ENCODE results near the gene CTNNBL1. TPM values are rescaled to one million over a fixed set of nuclear protein-coding genes. Genes with fewer than 3 reads are reported as not detected.

The CTNNBL1 gene
- total and polyA plus RNA-seq, 2 of the 4 experiments (the other 2 are of a cell fraction), result 29.9 to 34.1 TPM

GRCh38 chr20:37745553-37745952 is 51.7 kb downstream of the CTNNBL1 start:
- H3K27ac ChIP-seq (ENCODE audit: insufficient read depth, low read length), result no peak overlapping the region
- H3K23ac ChIP-seq (ENCODE audit: low read depth, low read length), result no peak overlapping the region
- no peak overlapping the region for H2BK5ac ChIP-seq (ENCODE audit: low read depth, low read length, poor library complexity, severe bottlenecking)
- in situ Hi-C loops (cut with MboI; ENCODE audit: low sequenced_read_pairs) (no loop called here), dilution Hi-C loops (cut with HindIII; ENCODE audit: low sequenced_read_pairs, unreplicated experiment) (no loop called here), intact Hi-C loops (cut with micrococcal nuclease) (no loop called here)
- no peak overlapping the region for H3K56ac ChIP-seq (ENCODE audit: extremely low read depth, insufficient read depth, low read length)
- no peak overlapping the region for H2BK120ac ChIP-seq (ENCODE audit: low read depth, low read length)
- H3K14ac ChIP-seq (replicated peaks; ENCODE audit: low read depth, low read length), result no peak overlapping the region
- no peaks in the 10 kb centered on the region for H4K20me1 ChIP-seq (ENCODE audit: insufficient read depth, low read length)
- no CpG with 5 or more reads among the region's 3 CpGs for WGBS, 2 experiments (ENCODE audit: extremely low coverage in 2 of 2, insufficient read length in 1 of 2)
- no peaks in the 10 kb centered on the region for H3K27me3 ChIP-seq (ENCODE audit: control insufficient read depth, insufficient read depth, low read length)
- H3K9me3 ChIP-seq (ENCODE audit: control insufficient read depth, insufficient read depth, low read length), result no peaks in the 10 kb centered on the region
- H3K4me1 ChIP-seq (ENCODE audit: control insufficient read depth, insufficient read depth, low read length), result no peaks in the 10 kb centered on the region; the same call in 1 of the 2 replicates
- no peak overlapping the region for H4K8ac ChIP-seq (ENCODE audit: low read depth in 2 of 2, low read length in 2 of 2)
- H3K9ac ChIP-seq (ENCODE audit: low read depth, low read length), result no peak overlapping the region
- no TSS peak for BruUV-seq (replicated peaks)
- H3K4ac ChIP-seq (ENCODE audit: low read depth, low read length), result no peak overlapping the region
- ATAC-seq (ENCODE audit: low read depth), result no peak
- ChIA-PET CTCF (interaction anchor here (0.5 to 0.6 kb wide), 2 partner anchors 21 to 338 kb away, joined by 3 to 10 read pairs; no protein-coding TSS in a partner anchor), POLR2A (ENCODE audit: unreplicated experiment) (no interaction called here)
- H3K79me1 ChIP-seq (ENCODE audit: low read depth in 1 of 2, low read length in 2 of 2), result peaks cover 3 to 20% of the 10 kb centered on the region in 2 experiments; a peak in 3 of 4 replicates
- peaks cover 8% of the 10 kb centered on the region for H3K9me1 ChIP-seq (ENCODE audit: insufficient read depth, low read length)
- no peak overlapping the region for H2BK15ac ChIP-seq (ENCODE audit: low read depth, low read length)
- TF ChIP-seq NFE2L2 (IDR thresholded peaks at IDR 0.05; ENCODE audit: low read depth, low read length) (no peak), CHD1 (IDR thresholded peaks at IDR 0.05; ENCODE audit: low read depth, low read length) (no peak), ELK1 (IDR thresholded peaks at IDR 0.05; ENCODE audit: borderline replicate concordance, low read depth, low read length) (no peak), RCOR1 (IDR thresholded peaks at IDR 0.05; ENCODE audit: insufficient replicate concordance, low read length) (no peak), FOS (IDR thresholded peaks at IDR 0.05; ENCODE audit: low read depth, low read length) (no peak), CEBPB (IDR thresholded peaks at IDR 0.05; ENCODE audit: low read depth, low read length) (no peak), MXI1 (IDR thresholded peaks at IDR 0.05; ENCODE audit: borderline replicate concordance, low read depth, low read length) (no peak), RAD21 (IDR thresholded peaks at IDR 0.05; ENCODE audit: low read length) (no peak), MAFK (IDR thresholded peaks at IDR 0.05; ENCODE audit: low read depth, low read length) (no peak), POLR2A (IDR thresholded peaks at IDR 0.05; ENCODE audit: low read depth, low read length) (no peak), RFX5 (IDR thresholded peaks at IDR 0.05; ENCODE audit: low read depth, low read length) (no peak), USF2 (IDR thresholded peaks at IDR 0.05; ENCODE audit: low read depth, low read length) (no peak), BHLHE40 (IDR thresholded peaks at IDR 0.05; ENCODE audit: low read depth, low read length) (no peak), SMC3 (IDR thresholded peaks at IDR 0.05; ENCODE audit: low read depth, low read length) (no peak), MAZ (IDR thresholded peaks at IDR 0.05; ENCODE audit: borderline replicate concordance, low read depth, low read length) (no peak)
- TF ChIP-seq, protein P1, sequence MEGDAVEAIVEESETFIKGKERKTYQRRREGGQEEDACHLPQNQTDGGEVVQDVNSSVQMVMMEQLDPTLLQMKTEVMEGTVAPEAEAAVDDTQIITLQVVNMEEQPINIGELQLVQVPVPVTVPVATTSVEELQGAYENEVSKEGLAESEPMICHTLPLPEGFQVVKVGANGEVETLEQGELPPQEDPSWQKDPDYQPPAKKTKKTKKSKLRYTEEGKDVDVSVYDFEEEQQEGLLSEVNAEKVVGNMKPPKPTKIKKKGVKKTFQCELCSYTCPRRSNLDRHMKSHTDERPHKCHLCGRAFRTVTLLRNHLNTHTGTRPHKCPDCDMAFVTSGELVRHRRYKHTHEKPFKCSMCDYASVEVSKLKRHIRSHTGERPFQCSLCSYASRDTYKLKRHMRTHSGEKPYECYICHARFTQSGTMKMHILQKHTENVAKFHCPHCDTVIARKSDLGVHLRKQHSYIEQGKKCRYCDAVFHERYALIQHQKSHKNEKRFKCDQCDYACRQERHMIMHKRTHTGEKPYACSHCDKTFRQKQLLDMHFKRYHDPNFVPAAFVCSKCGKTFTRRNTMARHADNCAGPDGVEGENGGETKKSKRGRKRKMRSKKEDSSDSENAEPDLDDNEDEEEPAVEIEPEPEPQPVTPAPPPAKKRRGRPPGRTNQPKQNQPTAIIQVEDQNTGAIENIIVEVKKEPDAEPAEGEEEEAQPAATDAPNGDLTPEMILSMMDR (conservative IDR thresholded peaks at IDR 0.05; ENCODE audit: low read depth, low read length), result no peak
- H3K4me3 ChIP-seq (ENCODE audit: insufficient read depth, low read depth, low read length), result no peak overlapping the region
- H4K5ac ChIP-seq (ENCODE audit: low read depth, low read length), result no peak overlapping the region
- H3K18ac ChIP-seq (ENCODE audit: low read depth, low read length), result no peak overlapping the region
- no peak overlapping the region for H4K91ac ChIP-seq (ENCODE audit: insufficient read depth, low read depth, low read length)
- H2AK5ac ChIP-seq (ENCODE audit: low read depth, low read length), result no peak overlapping the region
- peaks cover 14% of the 10 kb centered on the region for H3K36me3 ChIP-seq (ENCODE audit: control insufficient read depth, insufficient read depth, low read length)
- no peak overlapping the region for H2BK20ac ChIP-seq (ENCODE audit: low read depth, low read length)
- H2AFZ ChIP-seq (replicated peaks; ENCODE audit: low read length, poor library complexity), result no peak overlapping the region
- H2AK9ac ChIP-seq (replicated peaks; ENCODE audit: low read depth, low read length, poor library complexity), result no peak overlapping the region
- no peak overlapping the region for H3K4me2 ChIP-seq (ENCODE audit: low read depth, low read length)
- DNase-seq, result no peak
